ENCODE measurements around the gene CRADD. TPM values are rescaled to one million over a fixed set of nuclear protein-coding genes. Genes with fewer than 3 reads are reported as not detected.

Gene CRADD
- total RNA-seq, 1 experiment from 2014 or later = 7.6 TPM

DNA sequence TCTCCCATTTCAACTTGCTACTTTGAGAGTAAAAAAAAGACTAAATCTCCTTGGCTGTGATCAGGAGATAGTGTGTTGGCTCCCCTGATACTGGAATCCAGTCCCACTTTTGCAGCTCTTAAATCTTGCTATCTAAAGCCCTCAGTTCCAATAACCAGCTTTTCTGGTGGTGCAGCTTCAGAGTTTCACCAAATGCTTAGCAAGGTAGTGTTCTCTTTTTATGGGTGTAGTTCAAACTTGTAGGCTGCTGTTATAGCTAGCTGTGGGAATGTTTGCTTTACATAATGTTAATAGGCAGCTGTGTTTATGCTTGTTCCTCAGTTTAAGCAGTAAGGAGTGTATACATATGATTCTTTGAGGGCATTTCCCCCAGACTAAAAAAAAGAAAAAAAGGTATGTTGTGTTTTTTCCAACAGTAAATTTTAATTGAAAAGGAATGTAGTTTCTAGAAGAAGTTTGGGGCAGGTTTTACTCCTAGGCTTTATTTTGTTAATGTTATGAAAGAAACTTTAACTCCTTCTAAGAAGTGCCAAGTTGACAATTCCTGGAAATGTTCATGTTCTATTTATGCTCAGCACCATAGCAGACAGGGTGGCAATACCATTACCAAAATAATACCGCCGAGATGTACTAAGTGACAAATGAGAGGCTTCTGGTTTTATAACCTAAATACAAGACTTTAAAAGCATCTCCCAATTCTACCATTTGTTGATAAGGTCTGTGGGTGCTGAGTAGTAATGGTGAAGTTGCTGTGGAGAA, 12.1 kb downstream of the CRADD start:
- no peak overlapping the region for H2BK15ac ChIP-seq (ENCODE audit: low read depth, low read length)
- no peak overlapping the region for H3K4me2 ChIP-seq (ENCODE audit: insufficient read depth, insufficient read length, low read length)
- no peak overlapping the region for H2BK12ac ChIP-seq (ENCODE audit: insufficient read length, low read depth, low read length)
- H3K27me3 ChIP-seq (ENCODE audit: insufficient read depth, low read length) = no peaks in the 10 kb centered on the region
- H3K4me1 ChIP-seq (ENCODE audit: insufficient read depth, low read length) = no peaks in the 10 kb centered on the region
- no peak overlapping the region for H3T11ph ChIP-seq (ENCODE audit: low read length)
- H3K27me3 Mint-ChIP-seq (ENCODE audit: low read depth) = no peaks in the 10 kb centered on the region
- H4K20me1 ChIP-seq (ENCODE audit: control insufficient read depth, insufficient read depth, insufficient read length) = no peaks in the 10 kb centered on the region
- no peaks in the 10 kb centered on the region for H3K79me2 ChIP-seq (ENCODE audit: insufficient read depth, low read length)
- H3K36me3 Mint-ChIP-seq (ENCODE audit: insufficient read depth in 1 of 3, low read depth in 3 of 3) = no peaks in the 10 kb centered on the region; a peak in 1 of 7 replicates
- no peak overlapping the region for H2AFZ ChIP-seq (ENCODE audit: low read length)
- no peak overlapping the region for H2BK5ac ChIP-seq (ENCODE audit: insufficient read length, low read length)
- WGBS (ENCODE audit: extremely low coverage, insufficient read length, low lambda C conversion rate) = no CpG with 5 or more reads among the region's 2 CpGs
- H3K27ac Mint-ChIP-seq = peak overlapping the region in 1 of 3 experiments; percentile 54; a peak in 1 of 7 replicates
- H3K9me3 Mint-ChIP-seq = peaks cover 0 to 2% of the 10 kb centered on the region in 2 experiments; a peak in 2 of 5 replicates
- H2BK120ac ChIP-seq (ENCODE audit: low read depth, low read length, poor library complexity, severe bottlenecking) = no peak overlapping the region
- no peak overlapping the region for H3K14ac ChIP-seq (ENCODE audit: insufficient read depth, low read length)
- H3K4ac ChIP-seq (ENCODE audit: low read depth, low read length) = no peak overlapping the region
- no peak overlapping the region for H4K8ac ChIP-seq (replicated peaks; ENCODE audit: insufficient read length, low read depth, low read length)
- H3K18ac ChIP-seq (ENCODE audit: insufficient read length, low read depth, low read length) = no peak overlapping the region
- H3K4me1 Mint-ChIP-seq = peaks cover 19 to 26% of the 10 kb centered on the region in 2 experiments
- no peak for DNase-seq
- no peak overlapping the region for H3K4me3 Mint-ChIP-seq
- no peak overlapping the region for H3K27ac ChIP-seq (ENCODE audit: insufficient read length, low read depth, low read length)
- no peak overlapping the region for H2BK20ac ChIP-seq (ENCODE audit: low read depth, low read length, poor library complexity, severe bottlenecking)
- H3K9me3 ChIP-seq (ENCODE audit: control insufficient read depth, low read depth, low read length) = no peaks in the 10 kb centered on the region
- no peak overlapping the region for H4K5ac ChIP-seq (ENCODE audit: insufficient read length, low read depth, low read length)
- H3K9ac ChIP-seq (ENCODE audit: extremely low read depth, insufficient read length, low read length) = no peak overlapping the region
- TF ChIP-seq, protein P1, sequence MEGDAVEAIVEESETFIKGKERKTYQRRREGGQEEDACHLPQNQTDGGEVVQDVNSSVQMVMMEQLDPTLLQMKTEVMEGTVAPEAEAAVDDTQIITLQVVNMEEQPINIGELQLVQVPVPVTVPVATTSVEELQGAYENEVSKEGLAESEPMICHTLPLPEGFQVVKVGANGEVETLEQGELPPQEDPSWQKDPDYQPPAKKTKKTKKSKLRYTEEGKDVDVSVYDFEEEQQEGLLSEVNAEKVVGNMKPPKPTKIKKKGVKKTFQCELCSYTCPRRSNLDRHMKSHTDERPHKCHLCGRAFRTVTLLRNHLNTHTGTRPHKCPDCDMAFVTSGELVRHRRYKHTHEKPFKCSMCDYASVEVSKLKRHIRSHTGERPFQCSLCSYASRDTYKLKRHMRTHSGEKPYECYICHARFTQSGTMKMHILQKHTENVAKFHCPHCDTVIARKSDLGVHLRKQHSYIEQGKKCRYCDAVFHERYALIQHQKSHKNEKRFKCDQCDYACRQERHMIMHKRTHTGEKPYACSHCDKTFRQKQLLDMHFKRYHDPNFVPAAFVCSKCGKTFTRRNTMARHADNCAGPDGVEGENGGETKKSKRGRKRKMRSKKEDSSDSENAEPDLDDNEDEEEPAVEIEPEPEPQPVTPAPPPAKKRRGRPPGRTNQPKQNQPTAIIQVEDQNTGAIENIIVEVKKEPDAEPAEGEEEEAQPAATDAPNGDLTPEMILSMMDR (conservative IDR thresholded peaks at IDR 0.05) = no peak
- H3K79me1 ChIP-seq (ENCODE audit: insufficient read depth, low read depth, low read length, poor library complexity, severe bottlenecking) = no peaks in the 10 kb centered on the region
- no peaks in the 10 kb centered on the region for H3K23me2 ChIP-seq (ENCODE audit: insufficient read length, low read depth, low read length, poor library complexity, severe bottlenecking)
- H4K91ac ChIP-seq (ENCODE audit: insufficient read length, low read depth, low read length) = no peak overlapping the region
- no peak overlapping the region for H3K56ac ChIP-seq (ENCODE audit: insufficient read length, low read depth, low read length)
- no peak overlapping the region for H2AK5ac ChIP-seq (ENCODE audit: insufficient read length, low read length)
- H3K23ac ChIP-seq (ENCODE audit: insufficient read length, low read depth, low read length) = no peak overlapping the region

Measured in H9 (cell line).